Non-pigmented ciliary epithelial cell (primary cell): ENCODE data around the gene SAP30L.

ENCODE experiments used
- DNase-seq: peaks from one replicate; pipeline ENCODE4 v3.0.0-alpha.2; 2010; ENCODE audit warnings: low read depth

Gene SAP30L

DNA sequence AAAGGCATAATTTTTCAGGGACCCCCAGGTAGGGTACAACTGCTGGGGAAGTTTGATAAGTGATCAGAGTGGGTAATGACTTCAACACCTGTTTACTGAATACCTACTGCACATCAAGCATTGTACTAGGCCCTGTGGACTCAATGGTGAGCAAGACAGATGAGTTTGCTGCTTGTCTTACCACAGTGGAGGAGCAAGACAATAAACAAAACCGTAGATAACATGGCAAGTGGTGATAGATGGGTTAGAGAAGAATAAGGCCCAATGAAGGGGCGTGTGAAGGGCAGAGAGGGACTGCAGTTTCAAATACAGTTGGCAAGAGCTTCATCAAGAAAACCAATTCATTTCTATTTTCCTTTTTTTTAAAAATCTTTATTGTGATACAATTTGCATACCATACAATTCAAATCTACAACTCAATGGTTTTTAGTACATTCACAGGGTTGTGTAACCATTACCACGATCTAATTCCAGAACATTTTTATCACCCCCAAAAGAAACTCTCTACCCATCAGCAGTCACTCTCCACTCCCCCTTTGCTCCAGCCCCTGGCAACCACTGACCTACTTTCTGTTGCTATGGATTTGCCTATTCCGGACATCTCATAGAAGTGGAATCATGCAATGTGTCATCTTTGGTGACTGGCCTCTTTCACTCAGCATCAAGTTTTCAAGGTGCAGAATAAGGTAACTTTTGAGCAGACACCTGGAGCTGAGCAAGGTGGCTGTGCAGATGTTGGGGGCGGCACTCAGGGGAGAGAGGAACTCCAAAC is 64.2 kb downstream of the SAP30L start:
- DNase-seq = no peak
